Testis (tissue), 3 donors: ENCODE results near the gene ATP7B. TPM values are rescaled to one million over a fixed set of nuclear protein-coding genes. Genes with fewer than 3 reads are reported as not detected.

ENCODE experiments used
- DNase-seq: peaks from one replicate; pipeline ENCODE4 v3.0.0-alpha.2; 2019
- H3K27ac ChIP-seq, 2 donors: fragments of 200-600 bp; sonication (generic); one replicate each; pipeline ENCODE4 v1.5.1; 2019
- H3K27me3 ChIP-seq: fragments of 200-600 bp; sonication (generic); one replicate; pipeline ENCODE4 v1.5.1; 2019
- H3K36me3 ChIP-seq: fragments of 200-600 bp; sonication (generic); one replicate; pipeline ENCODE4 v1.5.1; 2017; ENCODE audit warnings: low read depth; ENCODE audit errors: missing control alignments
- H3K4me1 ChIP-seq: fragments of 200-600 bp; sonication (generic); one replicate; pipeline ENCODE4 v1.5.1; 2019
- H3K4me3 ChIP-seq, 2 donors: fragments of 200-600 bp; sonication (generic); one replicate each; pipeline ENCODE4 v1.5.1; 2017 to 2019
- H3K9me3 ChIP-seq: fragments of 200-600 bp; sonication (generic); one replicate; pipeline ENCODE4 v1.5.1; 2017
- CTCF ChIP-seq, 3 experiments: fragments of 450-650 bp in 2 of 3; fragments of 200-600 bp in 1 of 3; sonication (generic) in 1 of 3; IDR thresholded peaks; one replicate each; pipeline ENCODE4 v1.5.1; 2016 to 2019; ENCODE audit warnings: antibody characterized with exemption in 3 of 3, mild to moderate bottlenecking in 2 of 3, moderate library complexity in 1 of 3
- POLR2A ChIP-seq: fragments of 450-650 bp; IDR thresholded peaks from one replicate; pipeline ENCODE4 v1.6.1; 2017; ENCODE audit warnings: antibody characterized with exemption, mild to moderate bottlenecking, moderate library complexity
- WGBS, 2 donors: methylation state at CpG; one replicate each; pipeline ENCODE4 v1.1.5; 2018; 5-methylcytosine and 5-hydroxymethylcytosine counted together
- intact Hi-C: fragments of 100-400 bp; cut with DNase I; formaldehyde crosslinking; loops from one replicate; pipeline ENCODE4 v1.15.1; 2023; ENCODE audit warnings: low total_unique reads
- polyA plus RNA-seq: library from polyadenylated mRNA; stranded (reverse); fragments of 350-450 nt; fragmentation: Illumina TruSeq; extraction: RNeasy Lipid Tissue Mini Kit (QIAGEN cat#74804); gene quantifications from one replicate; pipeline ENCODE4 v1.2.3, GENCODE V29; 2014; ENCODE audit warnings: low read depth, low replicate concordance; ENCODE audit not compliant: insufficient read depth
- total RNA-seq, 2 donors: library from RNA; depleted of rRNA; stranded (reverse); fragments of >200 nt; gene quantifications; one replicate each; pipeline ENCODE4 v1.2.3, GENCODE V29; 2016

The ATP7B gene
- total and polyA plus RNA-seq, 3 donors from 2014 or later, result 18.7 to 47.9 (median 41.3) TPM

DNA sequence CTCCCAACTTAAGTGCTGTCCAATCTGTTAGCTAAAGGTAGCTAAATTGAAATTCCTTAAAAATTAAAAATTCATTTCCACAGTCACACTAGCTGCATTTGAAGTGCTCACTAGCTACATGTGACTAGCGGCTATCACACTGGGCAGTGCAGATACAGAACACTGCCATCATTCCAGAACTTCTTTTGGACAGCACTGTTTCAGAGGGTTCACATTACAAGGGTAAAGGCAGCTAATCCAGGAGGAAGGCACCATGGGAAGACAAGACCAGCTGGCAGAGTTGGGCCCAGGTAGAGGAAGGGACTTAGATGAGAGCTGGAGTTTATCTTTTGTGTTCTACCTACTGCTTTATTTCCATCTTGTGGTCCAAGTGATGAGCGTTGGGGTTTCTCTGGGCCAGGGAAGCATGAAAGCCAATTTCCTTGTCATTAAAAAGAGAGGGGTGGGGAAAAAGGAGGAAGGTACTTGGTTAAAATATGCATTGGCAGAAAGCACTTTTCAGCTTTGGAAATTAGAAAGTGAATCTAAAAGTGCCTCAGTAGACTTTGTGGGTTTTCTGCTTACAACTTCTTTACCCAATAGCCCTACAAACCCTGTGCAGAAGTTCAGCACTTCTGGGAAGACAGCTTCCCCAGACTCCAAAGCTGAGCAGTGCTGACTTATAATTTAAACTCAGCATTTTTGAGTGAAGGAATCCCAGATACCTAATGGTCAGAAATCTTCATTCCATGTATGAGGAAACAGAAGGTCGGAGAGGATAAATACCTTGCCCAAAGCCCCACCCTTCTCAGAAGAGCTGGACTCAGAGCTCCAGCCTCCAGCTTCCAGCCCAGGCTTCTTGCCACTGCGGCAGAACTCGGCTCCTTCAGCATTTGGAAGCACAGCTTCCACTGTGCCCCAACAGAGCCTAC, 49.5 kb downstream of the ATP7B start:
- WGBS, 2 donors, result 84% methylated on average over 5 of the region's 5 CpGs
- no peaks in the 10 kb centered on the region for H3K36me3 ChIP-seq

GRCh38 chr13:51960766-51961165, 50.5 kb downstream of the ATP7B start:
- Histone ChIP-seq H3K36me3 (no peaks in the 10 kb centered on the region), H3K27ac (no peak overlapping the region), H3K4me3 (no peak overlapping the region), H3K27me3 (no peaks in the 10 kb centered on the region), H3K4me1 (no peaks in the 10 kb centered on the region), H3K9me3 (no peaks in the 10 kb centered on the region)
- intact Hi-C loops, result no loop called here
- WGBS, 2 donors, result 93 to 94% methylated on average over 4 of the region's 4 CpGs
- TF ChIP-seq POLR2A, result no peak
- no peak for TF ChIP-seq CTCF (IDR thresholded peaks at IDR 0.05)
- no peak for DNase-seq

More for the DNA sequence above, 49.5 kb downstream of the ATP7B start:
- no peaks in the 10 kb centered on the region for H3K4me1 ChIP-seq
- no peak overlapping the region for H3K4me3 ChIP-seq
- H3K27ac ChIP-seq, result no peak overlapping the region
- H3K27me3 ChIP-seq, result no peaks in the 10 kb centered on the region
- no peak for TF ChIP-seq POLR2A
- TF ChIP-seq CTCF (IDR thresholded peaks at IDR 0.05), result no peak
- intact Hi-C loops, result no loop called here
- DNase-seq, result no peak
- no peaks in the 10 kb centered on the region for H3K9me3 ChIP-seq

DNA sequence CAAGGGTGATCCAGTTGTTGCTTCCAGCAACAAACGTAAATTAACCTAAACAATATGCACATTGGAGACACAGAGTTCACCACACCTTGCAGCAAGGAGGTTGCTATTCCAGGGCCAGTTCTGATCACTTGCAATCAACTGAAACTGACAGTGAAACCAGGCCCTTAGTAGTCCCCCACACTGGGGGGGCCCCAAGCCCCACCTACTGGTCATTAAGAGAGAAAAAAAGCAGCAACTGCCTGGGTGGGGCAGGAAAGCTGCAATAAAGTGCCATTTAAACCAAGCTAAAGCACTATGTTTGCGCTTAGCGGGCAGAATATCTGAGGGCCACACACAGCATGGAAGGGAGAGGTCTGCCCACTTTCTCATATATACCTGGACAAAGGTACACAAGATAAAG, 51.5 kb downstream of the ATP7B start:
- no peaks in the 10 kb centered on the region for H3K9me3 ChIP-seq
- H3K27me3 ChIP-seq, result no peaks in the 10 kb centered on the region
- no peak for DNase-seq
- H3K27ac ChIP-seq, result no peak overlapping the region
- TF ChIP-seq POLR2A, result no peak
- TF ChIP-seq CTCF (IDR thresholded peaks at IDR 0.05), result no peak
- no peaks in the 10 kb centered on the region for H3K4me1 ChIP-seq
- 94 to 96% methylated on average over 3 of the region's 3 CpGs for WGBS, 2 donors
- no peaks in the 10 kb centered on the region for H3K36me3 ChIP-seq
- intact Hi-C loops, result no loop called here
- no peak overlapping the region for H3K4me3 ChIP-seq

GRCh38 chr13:51958217-51958547, 53.1 kb downstream of the ATP7B start:
- no peak for DNase-seq
- TF ChIP-seq POLR2A (no peak), CTCF (IDR thresholded peaks at IDR 0.05) (no peak)
- no peak overlapping the region for H3K27ac ChIP-seq
- no peaks in the 10 kb centered on the region for H3K36me3 ChIP-seq
- H3K4me1 ChIP-seq, result no peaks in the 10 kb centered on the region
- no peaks in the 10 kb centered on the region for H3K9me3 ChIP-seq
- WGBS, 2 donors, result 90 to 92% methylated on average over 8 of the region's 8 CpGs
- H3K4me3 ChIP-seq, result no peak overlapping the region
- no peaks in the 10 kb centered on the region for H3K27me3 ChIP-seq
- intact Hi-C loops, result no loop called here
